Stimulated activated CD4-positive, alpha-beta T cell treated with anti-CD3 and anti-CD28 coated beads, Interleukin-4, amount 100 ng/mL, for 4 hours (primary cell): ENCODE data around the gene KRTAP12-1.

ENCODE experiments used
- DNase-seq, 2 experiments: peaks; one replicate each; pipeline ENCODE4 v3.0.0-alpha.2; 2020

The KRTAP12-1 gene

GRCh38 chr21:44710756-44711326 is 28.9 kb upstream of the KRTAP12-1 start:
- no peak for DNase-seq

- no peak for DNase-seq
These were observed 28.3 kb upstream of the KRTAP12-1 start for GRCh38 chr21:44710294-44710665.

- peak in 1 of 2 experiments; percentile 41 for DNase-seq
These were observed 27.7 kb upstream of the KRTAP12-1 start for GRCh38 chr21:44709426-44710293.

GRCh38 chr21:44708866-44709425 is 27.0 kb upstream of the KRTAP12-1 start:
- no peak for DNase-seq

GRCh38 chr21:44708213-44708865 is 26.4 kb upstream of the KRTAP12-1 start:
- no peak for DNase-seq

- no peak for DNase-seq
These were observed 25.0 kb upstream of the KRTAP12-1 start for GRCh38 chr21:44706706-44707581.

GRCh38 chr21:44706026-44706705 is 24.2 kb upstream of the KRTAP12-1 start:
- peak in 1 of 2 experiments; percentile 23 for DNase-seq

- DNase-seq, result no peak
These were observed 22.7 kb upstream of the KRTAP12-1 start for GRCh38 chr21:44704636-44705001.

GRCh38 chr21:44703731-44704635 is 22.0 kb upstream of the KRTAP12-1 start:
- no peak for DNase-seq

- no peak for DNase-seq
These were observed 21.2 kb upstream of the KRTAP12-1 start for GRCh38 chr21:44702973-44703730.

- no peak for DNase-seq
These were observed 20.4 kb upstream of the KRTAP12-1 start for GRCh38 chr21:44702111-44702972.

GRCh38 chr21:44701541-44701940 is 19.6 kb upstream of the KRTAP12-1 start:
- no peak for DNase-seq

- no peak for DNase-seq
These were observed 19.0 kb upstream of the KRTAP12-1 start for GRCh38 chr21:44701023-44701400.

GRCh38 chr21:44700101-44701022 is 18.4 kb upstream of the KRTAP12-1 start:
- no peak for DNase-seq

GRCh38 chr21:44699502-44700001 is 17.6 kb upstream of the KRTAP12-1 start:
- DNase-seq, result no peak

- no peak for DNase-seq
These were observed 16.1 kb upstream of the KRTAP12-1 start for GRCh38 chr21:44697811-44698734.
